ENCODE results near the gene LINC00305.

LINC00305 gene

GRCh38 chr18:64148988-64149387 lies at the start of gene LINC00305:
Gene LINC00305, minus strand, starts transcription at chr18:64149088.
- no peak for DNase-seq

- DNase-seq, result no peak
Observed at GRCh38 chr18:64191069-64191468, 42.2 kb upstream of the LINC00305 start.

GRCh38 chr18:64185987-64186386 lies 37.1 kb upstream of the LINC00305 start:
- no peak for DNase-seq

- no peak for DNase-seq
Observed at GRCh38 chr18:64183665-64184064, 34.8 kb upstream of the LINC00305 start.

GRCh38 chr18:64180617-64181016 lies 31.7 kb upstream of the LINC00305 start:
- DNase-seq, result no peak

- DNase-seq, result no peak
Observed at GRCh38 chr18:64180171-64180570, 31.3 kb upstream of the LINC00305 start.

- DNase-seq, result no peak
Observed at GRCh38 chr18:64179556-64180080, 30.7 kb upstream of the LINC00305 start.

GRCh38 chr18:64178860-64179259 lies 30.0 kb upstream of the LINC00305 start:
- no peak for DNase-seq

- DNase-seq, result no peak
Observed at GRCh38 chr18:64175432-64175831, 26.5 kb upstream of the LINC00305 start.

GRCh38 chr18:64171576-64171975 lies 22.7 kb upstream of the LINC00305 start:
- DNase-seq, result no peak

- no peak for DNase-seq
Observed at GRCh38 chr18:64167408-64167925, 18.6 kb upstream of the LINC00305 start.

- DNase-seq, result no peak
Observed at GRCh38 chr18:64165906-64166305, 17.0 kb upstream of the LINC00305 start.

GRCh38 chr18:64164883-64165282 lies 16.0 kb upstream of the LINC00305 start:
- no peak for DNase-seq

GRCh38 chr18:64149916-64150438 lies 1.1 kb upstream of the LINC00305 start:
- DNase-seq, result no peak

GRCh38 chr18:64142904-64143303 lies 6.0 kb downstream of the LINC00305 start:
- DNase-seq, result no peak

GRCh38 chr18:64137914-64138313 lies 11.0 kb downstream of the LINC00305 start:
- DNase-seq, result peak in 1 of 2 donors; percentile 1

GRCh38 chr18:64134044-64134747 lies 14.7 kb downstream of the LINC00305 start:
- DNase-seq, result no peak

GRCh38 chr18:64132871-64133270 lies 16.0 kb downstream of the LINC00305 start:
- no peak for DNase-seq

GRCh38 chr18:64131314-64131713 lies 17.6 kb downstream of the LINC00305 start:
- no peak for DNase-seq

GRCh38 chr18:64127172-64127571 lies 21.7 kb downstream of the LINC00305 start:
- DNase-seq, result no peak

GRCh38 chr18:64119916-64120315 lies 29.0 kb downstream of the LINC00305 start:
- no peak for DNase-seq

GRCh38 chr18:64118406-64118805 lies 30.5 kb downstream of the LINC00305 start:
- no peak for DNase-seq

- no peak for DNase-seq
Observed at GRCh38 chr18:64116571-64117175, 32.2 kb downstream of the LINC00305 start.

- DNase-seq, result no peak
Observed at GRCh38 chr18:64115881-64116280, 33.0 kb downstream of the LINC00305 start.
